ENCODE data around the gene TMEM269.

TMEM269 gene

GRCh38 chr1:42765269-42765668, 19.5 kb upstream of the TMEM269 start:
- H3K4me3 ChIP-seq (ENCODE audit: control insufficient read depth in 1 of 7, extremely low read depth in 1 of 7, insufficient read depth in 4 of 7, low read depth in 2 of 7, low read length in 6 of 7): peak overlapping the region in 6 of 7 experiments; percentile 81 to 98 (median 94)
- ChIA-PET CTCF (interaction anchor here (0.9 to 4.2 kb wide), 6 partner anchors 11 to 444 kb away, joined by 3 to 28 read pairs (median 4); no protein-coding TSS in a partner anchor), POLR2A (interaction anchor here (0.6 kb wide), 1 partner anchor 75 kb away, joined by 3 read pairs; no protein-coding TSS in a partner anchor)
- no peaks in the 10 kb centered on the region for H3K27me3 ChIP-seq (replicated peaks in 2 of 5; ENCODE audit: control insufficient read depth in 4 of 5, insufficient read depth in 5 of 5, low read length in 4 of 5)
- H3K27ac ChIP-seq (ENCODE audit: insufficient read depth in 1 of 2, low read depth in 1 of 2, low read length in 2 of 2, poor library complexity in 1 of 2, severe bottlenecking in 2 of 2): peak overlapping the region in 1 of 2 experiments; percentile 86
- 70% methylated on average over 4 of the region's 7 CpGs for WGBS (ENCODE audit: insufficient coverage)
- H3K9me3 ChIP-seq (ENCODE audit: control extremely low read depth in 1 of 5, control insufficient read depth in 4 of 5, insufficient read depth in 2 of 5, low read depth in 1 of 5, low read length in 4 of 5): no peaks in the 10 kb centered on the region
- H3K36me3 ChIP-seq (ENCODE audit: control insufficient read depth in 4 of 4, insufficient read depth in 4 of 4, low read length in 3 of 4): peaks cover 2 to 10% (median 6%) of the 10 kb centered on the region in 4 experiments
- peaks cover 26 to 38% (median 33%) of the 10 kb centered on the region in 4 experiments for H3K4me1 ChIP-seq (ENCODE audit: control extremely low read depth in 1 of 4, control insufficient read depth in 4 of 4, insufficient read depth in 4 of 4, low read length in 3 of 4)
- no peak for DNase-seq

DNA sequence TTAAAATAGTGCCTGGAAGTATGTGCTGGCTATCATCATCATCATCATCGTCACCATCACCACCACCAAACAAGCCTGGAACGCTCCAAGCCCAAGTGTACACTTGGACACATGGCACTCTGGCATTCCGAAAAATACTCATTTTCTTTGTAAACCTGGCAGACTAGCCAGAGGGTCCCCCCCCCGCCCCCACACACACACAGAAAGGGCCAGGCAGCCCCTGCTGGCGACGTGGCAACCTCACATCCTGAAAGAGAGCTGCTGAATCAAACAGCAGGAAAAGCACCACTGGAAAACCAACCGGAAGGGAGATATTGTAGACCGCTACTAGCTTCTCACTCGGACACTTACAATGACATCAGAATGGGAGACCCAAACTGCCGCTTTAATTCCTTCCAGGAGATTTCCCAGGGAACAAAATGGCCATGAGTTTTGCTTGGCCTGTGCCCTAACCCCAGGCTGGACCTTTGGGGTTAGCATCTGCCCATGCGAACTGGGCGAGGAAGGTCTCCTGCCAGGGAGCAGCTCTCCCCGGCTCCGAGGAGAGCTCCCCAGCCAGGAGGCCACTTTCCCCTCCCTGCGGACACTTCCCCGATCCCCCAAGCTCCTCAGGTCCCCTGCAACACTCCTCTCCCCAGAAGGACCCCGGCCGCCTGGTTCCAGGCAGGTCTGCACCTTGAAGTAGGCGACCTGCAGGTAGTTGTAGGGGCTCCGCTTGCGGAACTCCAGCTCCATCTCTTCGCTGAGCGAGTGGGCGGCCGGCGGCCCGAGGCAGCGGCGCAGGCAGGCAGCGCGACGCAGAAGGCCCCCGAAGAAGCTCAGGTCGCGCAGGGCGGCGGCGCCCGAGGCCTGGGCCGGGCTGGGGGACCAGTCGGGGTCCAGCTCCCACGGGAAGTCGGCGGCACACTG, 18.7 kb upstream of the TMEM269 start:
- H3K36me3 ChIP-seq (ENCODE audit: control insufficient read depth in 4 of 4, insufficient read depth in 4 of 4, low read length in 3 of 4): peaks cover 2 to 10% (median 5%) of the 10 kb centered on the region in 4 experiments
- H3K27me3 ChIP-seq (replicated peaks in 2 of 5; ENCODE audit: control insufficient read depth in 4 of 5, insufficient read depth in 5 of 5, low read length in 4 of 5): no peaks in the 10 kb centered on the region
- peaks cover 26 to 38% (median 33%) of the 10 kb centered on the region in 4 experiments for H3K4me1 ChIP-seq (ENCODE audit: control extremely low read depth in 1 of 4, control insufficient read depth in 4 of 4, insufficient read depth in 4 of 4, low read length in 3 of 4)
- peak overlapping the region; percentile 81 to 98 (median 96) for H3K4me3 ChIP-seq (ENCODE audit: control insufficient read depth in 1 of 7, extremely low read depth in 1 of 7, insufficient read depth in 4 of 7, low read depth in 2 of 7, low read length in 6 of 7)
- CTCF ChIA-PET: interaction anchor here (0.5 to 4.2 kb wide), 14 partner anchors 8 to 445 kb away, joined by 3 to 28 read pairs (median 4); partner anchors contain the start of genes ERMAP, SVBP and ZNF691
- WGBS (ENCODE audit: insufficient coverage): 0% methylated on average over 27 of the region's 44 CpGs
- H3K27ac ChIP-seq (ENCODE audit: insufficient read depth in 1 of 2, low read depth in 1 of 2, low read length in 2 of 2, poor library complexity in 1 of 2, severe bottlenecking in 2 of 2): peak overlapping the region; percentile 46 to 86
- POLR2A ChIA-PET: interaction anchor here (0.6 to 1.2 kb wide), 4 partner anchors 50 to 84 kb away, joined by 3 to 8 read pairs (median 3); partner anchors contain the start of gene YBX1
- H3K9me3 ChIP-seq (ENCODE audit: control extremely low read depth in 1 of 5, control insufficient read depth in 4 of 5, insufficient read depth in 2 of 5, low read depth in 1 of 5, low read length in 4 of 5): no peaks in the 10 kb centered on the region
- peak; percentile 63 to 72 (median 67) for DNase-seq

DNA sequence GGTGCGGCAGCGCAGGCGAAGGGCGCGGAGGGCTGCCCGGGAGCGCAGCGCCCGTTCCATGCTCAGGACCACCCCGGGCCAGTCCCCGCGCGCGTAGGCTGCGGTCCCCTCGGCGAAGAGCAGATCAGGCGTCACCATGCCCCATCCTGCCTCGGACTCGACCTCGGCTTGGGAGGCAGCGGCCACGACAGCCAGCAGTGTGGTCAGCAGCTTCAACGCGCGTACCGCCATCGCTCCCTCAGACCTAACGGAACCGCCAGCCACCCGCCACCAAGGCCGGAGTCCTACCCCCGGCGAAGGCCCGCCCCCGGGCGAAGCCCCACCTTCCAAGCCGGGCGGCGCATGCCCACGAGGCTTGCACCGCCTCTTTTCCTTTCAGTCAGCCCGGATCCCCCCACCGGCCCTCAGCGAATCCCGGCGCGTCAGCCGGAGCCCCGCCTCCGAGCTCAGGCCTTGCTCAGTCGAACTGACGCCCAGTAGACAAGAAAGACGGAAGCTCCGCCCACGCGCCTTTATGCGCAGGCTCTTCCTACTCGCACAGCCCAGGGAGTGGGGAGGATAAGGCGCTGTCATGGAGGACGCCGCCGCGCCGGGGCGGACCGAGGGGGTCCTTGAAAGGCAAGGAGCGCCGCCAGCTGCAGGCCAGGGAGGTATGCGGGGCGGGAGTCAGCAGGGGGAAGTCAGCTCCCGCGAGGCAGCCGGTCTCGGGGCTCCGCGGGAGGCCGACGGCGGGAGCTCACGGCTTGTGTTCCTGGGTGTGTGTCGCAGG, 17.9 kb upstream of the TMEM269 start, which contains the start of the genes C1orf50 and P3H1:
Gene C1orf50 (plus strand): TSS at position 509 of the 769 bp plus-strand sequence. CDS start 63 bp downstream, at position 572.
Gene P3H1 (minus strand): TSS at position 288 of the 769 bp plus-strand sequence. CDS start 57 bp downstream, at position 231.
- WGBS (ENCODE audit: insufficient coverage): under 1% methylated on average over 77 of the region's 82 CpGs

GRCh38 chr1:42767510-42768000, 17.2 kb upstream of the TMEM269 start:
- no peaks in the 10 kb centered on the region for H3K27me3 ChIP-seq (replicated peaks in 2 of 5; ENCODE audit: control insufficient read depth in 4 of 5, insufficient read depth in 5 of 5, low read length in 4 of 5)
- H3K4me3 ChIP-seq (ENCODE audit: control insufficient read depth in 1 of 7, extremely low read depth in 1 of 7, insufficient read depth in 4 of 7, low read depth in 2 of 7, low read length in 6 of 7): peak overlapping the region; percentile 81 to 98 (median 96)
- H3K9me3 ChIP-seq (ENCODE audit: control extremely low read depth in 1 of 5, control insufficient read depth in 4 of 5, insufficient read depth in 2 of 5, low read depth in 1 of 5, low read length in 4 of 5): no peaks in the 10 kb centered on the region
- 7% methylated on average over 21 of the region's 23 CpGs for whole genome bisulfite sequencing (ENCODE audit: insufficient coverage)
- peaks cover 0 to 2% (median under 1%) of the 10 kb centered on the region in 4 experiments for H3K36me3 ChIP-seq (ENCODE audit: control insufficient read depth in 4 of 4, insufficient read depth in 4 of 4, low read length in 3 of 4)
- ChIA-PET CTCF (interaction anchor here (0.6 to 4.2 kb wide), 6 partner anchors 10 to 431 kb away, joined by 3 to 28 read pairs (median 4); partner anchors contain the start of genes ERMAP and SVBP), POLR2A (interaction anchor here (0.6 to 1.2 kb wide), 3 partner anchors 80 to 190 kb away, joined by 3 to 8 read pairs (median 4); partner anchors contain the start of gene YBX1)
- peak overlapping the region; percentile 64 to 90 for H3K27ac ChIP-seq (ENCODE audit: insufficient read depth in 1 of 2, low read depth in 1 of 2, low read length in 2 of 2, poor library complexity in 1 of 2, severe bottlenecking in 2 of 2)
- DNase-seq: no peak
- peaks cover 26 to 34% (median 30%) of the 10 kb centered on the region in 4 experiments for H3K4me1 ChIP-seq (ENCODE audit: control extremely low read depth in 1 of 4, control insufficient read depth in 4 of 4, insufficient read depth in 4 of 4, low read length in 3 of 4)

More for the DNA sequence above, 17.9 kb upstream of the TMEM269 start, which contains the start of the genes C1orf50 and P3H1:
- H3K4me3 ChIP-seq (ENCODE audit: control insufficient read depth in 1 of 7, extremely low read depth in 1 of 7, insufficient read depth in 4 of 7, low read depth in 2 of 7, low read length in 6 of 7): peak within 1 kb of the TSS; percentile 81 to 98 (median 96)
- peaks cover 0 to 4% (median 1%) of the 10 kb centered on the region in 4 experiments for H3K36me3 ChIP-seq (ENCODE audit: control insufficient read depth in 4 of 4, insufficient read depth in 4 of 4, low read length in 3 of 4)
- no peaks in the 10 kb centered on the region for H3K27me3 ChIP-seq (replicated peaks in 2 of 5; ENCODE audit: control insufficient read depth in 4 of 5, insufficient read depth in 5 of 5, low read length in 4 of 5)
- ChIA-PET CTCF (interaction anchor here (0.5 to 4.2 kb wide), 13 partner anchors 8 to 431 kb away, joined by 3 to 28 read pairs (median 4); partner anchors contain the start of genes ERMAP, SVBP and ZNF691), POLR2A (interaction anchor here (0.7 to 1.2 kb wide), 3 partner anchors 49 to 84 kb away, joined by 3 to 8 read pairs (median 3); partner anchors contain the start of gene YBX1)
- peak within 1 kb of the TSS; percentile 64 to 90 for H3K27ac ChIP-seq (ENCODE audit: insufficient read depth in 1 of 2, low read depth in 1 of 2, low read length in 2 of 2, poor library complexity in 1 of 2, severe bottlenecking in 2 of 2)
- peaks cover 26 to 38% (median 33%) of the 10 kb centered on the region in 4 experiments for H3K4me1 ChIP-seq (ENCODE audit: control extremely low read depth in 1 of 4, control insufficient read depth in 4 of 4, insufficient read depth in 4 of 4, low read length in 3 of 4)
- DNase-seq: peak; percentile 99 to 100 (median 100)
- H3K9me3 ChIP-seq (ENCODE audit: control extremely low read depth in 1 of 5, control insufficient read depth in 4 of 5, insufficient read depth in 2 of 5, low read depth in 1 of 5, low read length in 4 of 5): no peaks in the 10 kb centered on the region

DNA sequence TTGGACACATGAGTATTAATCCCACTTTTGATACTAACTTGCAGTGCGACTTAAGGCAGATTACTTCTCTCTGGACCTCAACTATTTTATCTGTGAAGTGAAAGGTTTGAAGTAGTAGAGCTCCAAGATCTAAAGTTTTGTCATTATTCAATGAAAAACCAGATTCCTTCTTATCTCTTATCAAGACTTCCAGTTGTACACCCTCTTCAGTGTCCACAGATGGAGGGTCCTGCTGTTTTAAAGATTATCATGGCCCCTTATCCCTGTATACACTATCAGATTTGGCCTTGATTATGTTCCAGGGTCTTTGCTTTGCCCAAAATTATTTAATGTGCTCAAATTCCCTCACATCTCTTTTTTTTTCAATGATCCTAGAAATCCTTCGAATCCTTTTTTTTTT, 16.6 kb upstream of the TMEM269 start:
- WGBS (ENCODE audit: insufficient coverage): no CpG with 5 or more reads among the region's 2 CpGs
- Histone ChIP-seq H3K27ac (ENCODE audit: insufficient read depth in 1 of 2, low read depth in 1 of 2, low read length in 2 of 2, poor library complexity in 1 of 2, severe bottlenecking in 2 of 2) (peak overlapping the region in 1 of 2 experiments; percentile 90), H3K27me3 (replicated peaks in 2 of 5; ENCODE audit: control insufficient read depth in 4 of 5, insufficient read depth in 5 of 5, low read length in 4 of 5) (no peaks in the 10 kb centered on the region), H3K4me1 (ENCODE audit: control extremely low read depth in 1 of 4, control insufficient read depth in 4 of 4, insufficient read depth in 4 of 4, low read length in 3 of 4) (peaks cover 26 to 31% (median 28%) of the 10 kb centered on the region in 4 experiments), H3K36me3 (ENCODE audit: control insufficient read depth in 4 of 4, insufficient read depth in 4 of 4, low read length in 3 of 4) (peaks cover under 1 to 6% (median 1%) of the 10 kb centered on the region in 4 experiments), H3K4me3 (ENCODE audit: control insufficient read depth in 1 of 7, extremely low read depth in 1 of 7, insufficient read depth in 4 of 7, low read depth in 2 of 7, low read length in 6 of 7) (peak overlapping the region in 6 of 7 experiments; percentile 81 to 98 (median 94)), H3K9me3 (ENCODE audit: control extremely low read depth in 1 of 5, control insufficient read depth in 4 of 5, insufficient read depth in 2 of 5, low read depth in 1 of 5, low read length in 4 of 5) (no peaks in the 10 kb centered on the region)
- POLR2A ChIA-PET: interaction anchor here (0.6 kb wide), 1 partner anchor 189 kb away, joined by 4 read pairs; no protein-coding TSS in a partner anchor
- no peak for DNase-seq
- CTCF ChIA-PET: interaction anchor here (1.6 to 4.2 kb wide), 2 partner anchors 9 to 19 kb away, joined by 4 to 28 read pairs; no protein-coding TSS in a partner anchor

DNA sequence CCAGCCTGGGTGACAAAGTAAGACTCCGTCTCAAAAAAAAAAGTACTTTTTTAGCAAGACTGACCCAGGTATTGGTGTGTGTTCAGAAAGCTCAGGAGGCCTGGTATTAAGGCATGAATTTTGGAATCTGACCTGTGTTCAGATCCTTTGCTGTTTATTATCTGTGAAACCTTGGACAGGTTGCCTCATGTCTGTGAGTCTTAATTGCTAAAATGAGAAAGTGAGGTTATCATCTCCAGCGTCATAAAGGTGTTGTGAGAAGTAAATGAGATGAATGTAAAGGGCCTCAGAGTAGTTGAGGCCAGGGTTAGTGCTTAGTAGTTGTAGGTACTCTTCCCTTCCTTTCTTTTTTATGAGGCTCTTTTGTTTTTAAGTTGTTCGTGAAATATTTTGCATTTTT, 15.0 kb upstream of the TMEM269 start:
- DNase-seq: no peak
- Histone ChIP-seq H3K27me3 (replicated peaks in 2 of 5; ENCODE audit: control insufficient read depth in 4 of 5, insufficient read depth in 5 of 5, low read length in 4 of 5) (no peaks in the 10 kb centered on the region), H3K4me1 (ENCODE audit: control extremely low read depth in 1 of 4, control insufficient read depth in 4 of 4, insufficient read depth in 4 of 4, low read length in 3 of 4) (peaks cover 22 to 26% (median 24%) of the 10 kb centered on the region in 4 experiments), H3K4me3 (ENCODE audit: control insufficient read depth in 1 of 7, extremely low read depth in 1 of 7, insufficient read depth in 4 of 7, low read depth in 2 of 7, low read length in 6 of 7) (no peak overlapping the region), H3K9me3 (ENCODE audit: control extremely low read depth in 1 of 5, control insufficient read depth in 4 of 5, insufficient read depth in 2 of 5, low read depth in 1 of 5, low read length in 4 of 5) (no peaks in the 10 kb centered on the region), H3K36me3 (ENCODE audit: control insufficient read depth in 4 of 4, insufficient read depth in 4 of 4, low read length in 3 of 4) (peaks cover 2 to 18% (median 8%) of the 10 kb centered on the region in 4 experiments), H3K27ac (ENCODE audit: insufficient read depth in 1 of 2, low read depth in 1 of 2, low read length in 2 of 2, poor library complexity in 1 of 2, severe bottlenecking in 2 of 2) (no peak overlapping the region)
- ChIA-PET POLR2A (no interaction called here), CTCF (interaction anchor here (4.2 kb wide), 1 partner anchor 8 kb away, joined by 28 read pairs; no protein-coding TSS in a partner anchor)
- WGBS (ENCODE audit: insufficient coverage): 100% methylated on average over 2 of the region's 3 CpGs

Measured in common myeloid progenitor, CD34-positive (primary cell).